GM19240 (cell line): ENCODE measurements around the gene TBC1D32.
"Not testable (repeated sequence)": the region's sequence is repeated elsewhere in the genome, so short reads cannot be mapped to it uniquely, and the experiment has no call there.

Source experiments
- DNase-seq: peaks from one replicate; pipeline ENCODE4 v3.0.0; 2011; ENCODE audit warnings: low spot score; ENCODE audit not compliant: insufficient read length

The TBC1D32 gene

DNA sequence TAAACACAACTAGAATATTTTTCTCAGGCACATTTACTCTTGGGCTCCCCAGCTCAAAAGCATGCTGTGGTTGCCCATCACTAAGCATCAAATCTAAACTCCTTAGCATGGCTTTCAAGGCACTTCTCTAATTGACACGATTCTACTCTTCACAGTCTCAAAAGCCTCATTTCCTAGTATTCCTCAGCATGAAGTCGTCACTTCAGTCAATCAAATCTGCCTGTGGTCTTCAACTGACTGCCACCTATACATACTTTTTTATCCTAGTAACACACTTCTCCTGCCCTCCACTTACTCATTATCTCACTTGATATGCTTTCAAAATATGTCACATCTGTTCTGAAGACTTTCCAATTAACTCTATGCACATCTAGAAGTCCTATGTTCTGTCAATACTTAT lies 110.3 kb downstream of the TBC1D32 start:
- DNase-seq: no peak

GRCh38 chr6:121223212-121223611 lies 111.1 kb downstream of the TBC1D32 start:
- DNase-seq: no peak

GRCh38 chr6:121222656-121223055 lies 111.6 kb downstream of the TBC1D32 start:
- DNase-seq: no peak

GRCh38 chr6:121216928-121217327 lies 117.4 kb downstream of the TBC1D32 start:
- no peak for DNase-seq

- DNase-seq: not testable (repeated sequence)
These were observed 120.9 kb downstream of the TBC1D32 start for GRCh38 chr6:121213341-121213740.

DNA sequence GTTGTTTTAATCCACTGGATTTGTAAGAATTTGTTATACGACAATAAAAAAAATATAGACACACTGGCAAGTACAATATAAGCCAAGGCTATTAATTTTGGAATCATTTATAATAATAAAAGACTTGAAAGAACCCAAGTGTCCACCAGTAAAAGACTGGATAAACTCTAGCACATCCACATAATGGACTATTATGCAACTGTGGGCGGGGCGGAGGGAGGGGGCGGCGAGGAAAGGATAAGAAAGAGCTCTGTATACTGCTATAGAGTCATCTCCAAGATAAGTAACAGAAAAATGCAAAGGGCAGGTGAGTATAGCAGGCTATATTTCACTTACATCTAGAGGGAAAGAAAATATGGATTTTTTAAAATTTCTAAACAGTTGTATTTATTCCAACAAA lies 123.3 kb downstream of the TBC1D32 start:
- DNase-seq: no peak

DNA sequence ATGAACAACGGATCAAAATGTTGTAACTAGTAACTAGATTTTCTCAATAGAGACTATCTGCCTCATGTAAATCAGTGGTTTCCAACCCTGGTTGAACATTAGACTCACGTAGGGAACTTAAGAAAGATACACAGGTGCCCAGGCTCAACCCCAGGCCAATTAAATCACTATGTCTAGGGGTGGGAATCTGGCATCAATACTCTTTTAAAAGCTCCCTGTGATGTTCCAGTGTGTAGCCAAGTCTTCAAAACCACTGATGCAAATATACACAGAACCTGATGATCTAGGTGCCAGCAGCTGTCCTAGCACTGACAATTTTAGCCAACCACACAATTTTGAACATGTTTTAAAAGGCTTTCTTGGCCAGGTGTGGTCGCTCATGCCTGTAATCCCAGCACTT lies 128.7 kb downstream of the TBC1D32 start:
- no peak for DNase-seq

GRCh38 chr6:121201105-121201504 lies 133.2 kb downstream of the TBC1D32 start:
- DNase-seq: no peak

DNA sequence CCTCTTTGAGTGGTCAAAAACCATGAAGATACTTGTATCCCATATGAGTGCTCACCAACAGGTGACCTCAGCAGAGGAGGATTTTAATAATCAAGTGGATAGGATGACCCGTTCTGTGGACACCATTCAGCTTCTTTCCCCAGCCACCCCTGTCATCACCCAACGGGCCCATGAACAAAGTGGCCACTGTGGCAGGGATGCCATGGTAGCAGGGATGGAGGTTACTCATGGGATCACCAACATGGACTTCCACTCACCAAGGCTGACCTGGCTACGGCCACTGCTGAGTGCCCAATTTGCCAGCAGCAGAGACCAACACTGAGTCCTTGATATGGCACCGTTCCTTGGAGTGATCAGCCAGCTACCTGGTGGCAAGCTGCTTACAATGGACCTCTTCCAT lies 138.2 kb downstream of the TBC1D32 start:
- DNase-seq: not testable (repeated sequence)

GRCh38 chr6:121190122-121190521 lies 144.2 kb downstream of the TBC1D32 start:
- no peak for DNase-seq

DNA sequence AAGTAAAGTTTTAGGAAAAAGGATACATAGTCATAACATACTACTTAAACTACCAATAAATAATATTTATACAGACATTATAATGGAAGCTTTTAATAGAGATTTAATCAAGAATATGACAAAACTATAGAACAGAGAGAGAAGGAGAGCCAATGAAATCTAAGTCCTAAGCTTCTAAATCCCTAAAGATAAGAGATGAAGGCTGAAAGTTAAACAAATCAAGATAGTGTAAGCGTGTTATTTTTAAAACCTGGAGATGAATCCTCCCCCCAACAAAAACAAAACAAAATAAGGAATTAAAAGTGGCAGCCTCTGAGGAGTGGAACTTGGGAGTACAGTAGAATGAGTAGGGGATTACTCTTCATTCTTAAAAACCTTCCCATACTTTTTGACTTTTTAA lies 145.9 kb downstream of the TBC1D32 start:
- DNase-seq: no peak

- DNase-seq: no peak
These were observed 146.5 kb downstream of the TBC1D32 start for GRCh38 chr6:121187833-121188200.

DNA sequence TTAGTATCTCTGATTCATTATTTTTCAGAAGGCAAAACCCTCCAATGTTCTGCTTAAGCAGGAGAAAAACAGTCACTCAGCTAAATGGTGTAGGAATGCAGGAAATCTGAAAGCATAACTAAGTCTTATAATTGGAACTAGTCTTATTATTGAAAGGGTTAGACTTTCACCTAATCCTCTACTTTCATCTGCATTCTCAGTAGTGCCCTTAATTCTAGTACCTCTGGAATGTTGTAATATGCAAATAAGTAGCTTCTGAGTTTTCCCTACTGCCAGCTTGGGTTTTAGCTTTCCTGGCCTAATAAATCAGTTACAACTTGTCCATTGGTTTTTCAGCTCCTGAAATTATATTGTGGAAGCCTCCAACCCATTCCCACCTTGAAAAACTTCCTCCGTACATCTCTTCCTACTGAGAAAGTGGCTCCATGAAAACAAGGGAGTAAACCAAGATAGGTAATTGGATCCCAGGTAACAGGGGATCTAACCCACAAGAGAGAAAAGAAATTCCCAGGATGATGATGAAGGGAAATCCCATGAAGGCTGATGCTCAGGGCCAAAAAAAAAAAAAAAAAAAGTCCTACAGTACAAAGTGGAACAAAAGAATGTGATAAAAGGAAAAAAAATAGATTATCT lies 147.0 kb downstream of the TBC1D32 start:
- DNase-seq: no peak

DNA sequence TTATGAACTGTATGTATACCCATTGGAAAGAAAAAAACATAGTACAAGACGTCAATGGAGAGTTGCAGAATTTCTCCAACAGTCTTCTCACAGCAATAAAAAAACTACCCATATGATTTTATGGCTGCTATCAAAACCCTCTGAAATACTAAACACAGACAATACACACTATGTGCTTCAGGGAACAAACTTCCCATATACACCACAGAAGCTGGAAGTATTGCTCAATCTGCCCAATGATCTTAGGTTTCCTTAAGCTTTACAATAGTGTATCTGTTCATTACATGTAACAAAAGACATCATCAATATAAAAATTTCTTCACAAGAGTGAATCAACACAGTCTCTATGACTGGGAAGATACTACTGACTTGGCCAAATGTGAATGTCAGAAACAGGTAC lies 150.5 kb downstream of the TBC1D32 start:
- no peak for DNase-seq

DNA sequence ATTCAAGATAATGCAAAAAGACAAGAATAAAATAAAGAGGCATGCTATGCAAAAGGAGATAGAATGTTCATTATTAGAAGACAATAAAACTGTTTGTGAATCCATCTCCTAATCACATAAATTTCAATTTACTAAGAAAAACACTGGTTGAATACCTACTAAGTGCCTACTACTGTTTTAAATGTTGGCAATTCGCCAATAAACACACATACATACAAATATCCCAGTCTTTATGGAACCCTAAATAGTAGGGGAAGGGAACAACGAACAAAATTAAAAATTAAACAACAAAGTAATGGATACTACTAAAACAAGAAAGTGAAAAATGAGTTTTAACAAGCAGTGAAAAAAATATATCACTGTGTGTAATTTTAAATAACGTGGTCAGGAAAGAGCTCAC lies 158.5 kb downstream of the TBC1D32 start:
- no peak for DNase-seq

DNA sequence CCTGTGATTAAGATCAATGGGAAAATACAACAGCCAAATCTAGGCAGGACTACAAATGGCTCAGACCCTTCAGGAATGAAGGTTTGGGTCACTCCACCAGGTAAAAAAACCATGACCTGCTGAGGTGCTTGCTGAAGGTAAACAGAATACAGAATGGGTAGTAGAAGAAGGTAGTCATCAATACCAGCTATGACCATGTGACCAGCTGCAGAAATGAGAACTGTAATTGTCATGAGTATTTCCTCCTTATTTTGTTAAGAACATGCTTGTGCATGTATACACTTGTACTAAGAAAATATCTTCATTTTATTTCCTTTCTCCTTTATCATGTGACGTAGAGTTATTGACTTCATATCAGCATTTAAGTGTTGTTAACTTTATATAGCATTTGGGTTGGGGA lies 161.8 kb downstream of the TBC1D32 start:
- DNase-seq: not testable (repeated sequence)

GRCh38 chr6:121171879-121172278 lies 162.4 kb downstream of the TBC1D32 start:
- no peak for DNase-seq

GRCh38 chr6:121161886-121162285 lies 172.4 kb downstream of the TBC1D32 start:
- DNase-seq: no peak

DNA sequence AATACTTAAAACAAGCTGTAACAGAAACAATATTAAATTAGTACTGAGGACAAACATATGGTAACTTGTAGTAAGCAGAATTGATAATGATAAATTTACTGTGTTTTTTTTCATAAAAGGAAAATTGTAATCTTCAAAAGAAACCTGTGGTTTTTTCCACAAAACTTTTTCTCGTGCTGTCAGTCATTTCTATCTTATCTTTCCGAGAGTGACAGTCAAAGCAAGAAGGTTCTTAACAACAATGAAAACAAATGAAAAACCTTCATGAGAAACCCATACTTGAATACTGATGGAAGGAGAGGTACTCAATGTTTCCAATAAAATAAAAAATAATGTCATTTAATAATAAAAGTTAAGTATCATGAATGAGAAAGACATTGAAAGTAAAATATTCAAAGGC lies 174.0 kb downstream of the TBC1D32 start:
- no peak for DNase-seq

GRCh38 chr6:121158891-121159290 lies 175.4 kb downstream of the TBC1D32 start:
- no peak for DNase-seq

- DNase-seq: no peak
These were observed 175.8 kb downstream of the TBC1D32 start for GRCh38 chr6:121158438-121158837.

DNA sequence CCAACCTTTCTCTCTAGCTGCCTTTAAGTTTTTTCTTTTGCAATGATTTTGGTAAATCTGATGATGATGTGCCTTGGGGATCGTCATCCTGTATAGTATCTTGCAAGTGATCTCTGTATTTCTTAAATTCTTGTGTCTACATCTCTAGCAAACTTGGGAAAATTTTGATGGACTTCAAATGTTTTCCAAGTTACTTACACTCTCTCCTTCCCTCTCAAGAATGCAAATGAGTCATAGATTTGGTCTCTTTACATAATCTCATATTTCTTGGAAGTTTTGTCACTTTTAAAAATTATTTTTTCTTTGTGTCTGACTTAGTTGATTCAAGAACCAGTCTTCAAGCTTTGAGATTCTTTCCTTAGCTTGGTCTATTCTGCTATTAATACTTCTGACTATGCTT lies 176.4 kb downstream of the TBC1D32 start:
- DNase-seq: no peak

DNA sequence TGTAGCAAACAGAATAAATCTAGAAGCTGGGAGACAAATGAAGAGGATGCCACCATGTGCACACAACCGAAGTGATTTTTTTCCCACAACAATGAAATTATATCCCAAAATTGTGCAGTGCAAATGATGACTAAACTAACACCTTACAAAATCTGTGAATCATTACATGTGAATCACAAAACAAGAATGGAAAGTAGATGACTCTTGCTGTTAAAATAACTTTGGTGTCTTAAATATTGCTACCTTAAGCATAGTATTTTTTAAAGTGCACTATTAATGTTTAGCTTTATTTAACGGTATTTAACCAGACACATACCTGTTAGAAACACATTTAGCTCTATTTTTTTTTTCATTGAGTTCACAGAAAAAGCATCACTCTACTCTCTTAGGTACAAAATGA lies 190.8 kb downstream of the TBC1D32 start:
- DNase-seq: no peak

DNA sequence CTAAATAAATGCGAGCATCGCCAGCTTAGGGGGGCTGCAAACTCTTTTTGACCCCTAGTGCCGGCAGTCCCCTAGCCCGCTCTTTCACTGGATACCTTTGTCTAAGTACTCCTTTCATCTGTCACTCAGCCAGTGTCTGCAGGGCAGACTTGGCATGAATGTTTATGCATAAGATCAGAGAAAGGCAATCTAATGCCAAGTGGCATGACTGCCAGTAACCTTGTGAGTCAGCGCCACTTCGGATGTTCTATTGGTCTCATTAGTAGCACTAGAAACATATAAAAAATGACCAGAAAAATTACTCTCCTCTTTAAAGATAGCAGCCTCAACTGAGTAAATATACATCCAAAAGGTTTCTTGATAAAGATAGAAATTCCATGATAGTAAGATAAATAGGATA lies 192.2 kb downstream of the TBC1D32 start:
- no peak for DNase-seq
